HFFc6 (cell line): ENCODE results near the gene MIAT. TPM values are rescaled to one million over a fixed set of nuclear protein-coding genes. Genes with fewer than 3 reads are reported as not detected.

Source experiments
- DNase-seq: peaks from one replicate; pipeline ENCODE4 v3.0.0-alpha.2; 2018
- H3K27ac Mint-ChIP-seq: 2 replicates; pipeline ENCODE4 v1.8.0; 2020; ENCODE audit warnings: mild to moderate bottlenecking, mixed read lengths
- H3K27me3 Mint-ChIP-seq: 2 replicates; pipeline ENCODE4 v1.8.0; 2021; ENCODE audit warnings: mild to moderate bottlenecking, moderate library complexity, mixed read lengths; ENCODE audit not compliant: insufficient read depth
- H3K36me3 Mint-ChIP-seq: 2 replicates; pipeline ENCODE4 v1.8.0; 2021; ENCODE audit warnings: low read depth, mixed read lengths
- H3K4me1 Mint-ChIP-seq: 2 replicates; pipeline ENCODE4 v1.8.0; 2020; ENCODE audit warnings: low read depth, mixed read lengths
- H3K4me3 Mint-ChIP-seq: 2 replicates; pipeline ENCODE4 v1.8.0; 2020; ENCODE audit warnings: mild to moderate bottlenecking, moderate library complexity, mixed read lengths
- H3K9me3 Mint-ChIP-seq: 2 replicates; pipeline ENCODE4 v1.8.0; 2020; ENCODE audit warnings: mild to moderate bottlenecking, mixed read lengths
- CTCF ChIP-seq: fragments of 200-600 bp; sonication (generic); IDR thresholded peaks from 2 replicates; pipeline ENCODE4 v1.5.0; 2021; ENCODE audit warnings: antibody characterized with exemption, mild to moderate bottlenecking
- total RNA-seq, 6 experiments: library from RNA; stranded (reverse); fragmentation: NEBNext Ultra II Directional; extraction: Animal tissue kit (Norgen Biotek cat#: 25700); gene quantifications; 2 replicates in 1 of 6; 3 replicates in 5 of 6; pipeline ENCODE4 v1.2.3, GENCODE V29; 2021

Gene MIAT
- total RNA-seq, 6 experiments from 2014 or later = 0.55 to 0.89 (median 0.75) TPM

GRCh38 chr22:26709617-26710390, 52.4 kb downstream of the MIAT start:
- Mint-ChIP-seq H3K4me3 (peak overlapping the region; percentile 75), H3K27me3 (peaks cover 1% of the 10 kb centered on the region), H3K36me3 (peaks cover 28% of the 10 kb centered on the region), H3K4me1 (peaks cover 76% of the 10 kb centered on the region), H3K9me3 (peaks cover 6% of the 10 kb centered on the region; the same call in 1 of the 2 replicates), H3K27ac (peak overlapping the region; percentile 93)
- peak; percentile 62 for DNase-seq
- no peak for TF ChIP-seq CTCF

GRCh38 chr22:26711205-26711963, 54.0 kb downstream of the MIAT start:
- H3K9me3 Mint-ChIP-seq = peaks cover 6% of the 10 kb centered on the region; the same call in 1 of the 2 replicates
- TF ChIP-seq CTCF = no peak
- DNase-seq = no peak
- peaks cover 80% of the 10 kb centered on the region for H3K4me1 Mint-ChIP-seq
- H3K36me3 Mint-ChIP-seq = peaks cover 32% of the 10 kb centered on the region
- H3K27ac Mint-ChIP-seq = peak overlapping the region; percentile 93
- peaks cover 1% of the 10 kb centered on the region for H3K27me3 Mint-ChIP-seq
- no peak overlapping the region for H3K4me3 Mint-ChIP-seq

GRCh38 chr22:26712158-26712557, 54.8 kb downstream of the MIAT start:
- Mint-ChIP-seq H3K4me1 (peaks cover 87% of the 10 kb centered on the region), H3K9me3 (peaks cover 6% of the 10 kb centered on the region; the same call in 1 of the 2 replicates), H3K27ac (no peak overlapping the region), H3K36me3 (peaks cover 27% of the 10 kb centered on the region), H3K27me3 (peaks cover 1% of the 10 kb centered on the region), H3K4me3 (no peak overlapping the region; the same call in 1 of the 2 replicates)
- no peak for TF ChIP-seq CTCF
- DNase-seq = no peak

- Mint-ChIP-seq H3K27me3 (peaks cover 1% of the 10 kb centered on the region), H3K4me3 (peak overlapping the region; percentile 77), H3K36me3 (peaks cover 11% of the 10 kb centered on the region; the same call in 1 of the 2 replicates), H3K27ac (peak overlapping the region; percentile 93), H3K4me1 (peaks cover 83% of the 10 kb centered on the region), H3K9me3 (no peaks in the 10 kb centered on the region)
- TF ChIP-seq CTCF = no peak
- peak; percentile 75 for DNase-seq
Observed at GRCh38 chr22:26713823-26714449, 56.5 kb downstream of the MIAT start.

GRCh38 chr22:26714971-26715370, 57.6 kb downstream of the MIAT start:
- H3K4me1 Mint-ChIP-seq = peaks cover 81% of the 10 kb centered on the region
- H3K27ac Mint-ChIP-seq = peak overlapping the region; percentile 93
- DNase-seq = no peak
- no peaks in the 10 kb centered on the region for H3K9me3 Mint-ChIP-seq
- H3K27me3 Mint-ChIP-seq = peaks cover 1% of the 10 kb centered on the region
- peak overlapping the region; percentile 77 for H3K4me3 Mint-ChIP-seq
- H3K36me3 Mint-ChIP-seq = peaks cover 12% of the 10 kb centered on the region
- no peak for TF ChIP-seq CTCF
